Chondrocyte (in vitro differentiated cells): ENCODE measurements around the gene LPCAT2. TPM values are rescaled to one million over a fixed set of nuclear protein-coding genes. Genes with fewer than 3 reads are reported as not detected.

ENCODE experiments used
- DNase-seq: peaks from one replicate; pipeline ENCODE4 v3.0.0; 2021; ENCODE audit warnings: mixed read lengths, low spot score
- H3K27ac Mint-ChIP-seq: one replicate; pipeline ENCODE4 v1.8.0; 2021; ENCODE audit warnings: mild to moderate bottlenecking, moderate library complexity, mixed read lengths; ENCODE audit not compliant: unreplicated experiment
- H3K27me3 Mint-ChIP-seq: 2 replicates; pipeline ENCODE4 v1.8.0; 2021; ENCODE audit warnings: low read depth, mixed read lengths
- H3K36me3 Mint-ChIP-seq: 2 replicates; pipeline ENCODE4 v1.8.0; 2021; ENCODE audit warnings: low read depth, mixed read lengths
- H3K4me1 Mint-ChIP-seq: 2 replicates; pipeline ENCODE4 v1.8.0; 2021; ENCODE audit warnings: low read depth, mild to moderate bottlenecking, mixed read lengths
- H3K4me3 Mint-ChIP-seq: one replicate; pipeline ENCODE4 v1.8.0; 2021; ENCODE audit warnings: mild to moderate bottlenecking, moderate library complexity, mixed read lengths; ENCODE audit not compliant: unreplicated experiment
- H3K9me3 Mint-ChIP-seq: 2 replicates; pipeline ENCODE4 v1.8.0; 2021; ENCODE audit warnings: low read depth, mixed read lengths
- total RNA-seq: library from RNA; stranded (reverse); gene quantifications from 3 replicates; pipeline ENCODE4 v1.2.1, GENCODE V29; 2021
- TF ChIP-seq, protein P1 (sequence below): fragments of 200-600 bp; sonication (generic); IDR thresholded peaks from 2 replicates; pipeline ENCODE4 v1.5.0; 2021; ENCODE audit warnings: antibody characterized with exemption, mild to moderate bottlenecking, moderate library complexity

Gene LPCAT2
- total RNA-seq, 1 donor from 2014 or later: 17.4 TPM

DNA sequence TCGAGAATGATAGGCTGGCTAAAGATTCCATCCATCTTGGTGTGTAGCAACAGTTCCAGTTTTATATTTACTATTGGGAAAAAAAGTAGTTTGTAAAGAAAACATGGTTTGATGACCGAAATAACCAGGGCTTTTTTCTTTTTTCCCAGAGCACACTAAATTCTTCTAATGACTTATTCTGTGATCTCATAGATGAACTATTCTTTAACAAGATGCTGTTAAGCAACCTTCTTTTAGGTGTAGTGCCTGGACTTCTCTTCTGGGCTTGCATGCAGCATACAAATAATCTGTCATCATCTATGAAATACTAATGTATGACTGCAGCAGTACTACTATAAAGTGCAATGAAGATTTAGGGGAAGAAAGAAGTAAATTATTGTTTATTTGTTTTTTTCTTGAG lies 46.6 kb downstream of the LPCAT2 start:
- Mint-ChIP-seq H3K4me1 (peaks cover 45% of the 10 kb centered on the region), H3K9me3 (peaks cover 12% of the 10 kb centered on the region), H3K27me3 (no peaks in the 10 kb centered on the region), H3K27ac (no peak overlapping the region), H3K4me3 (no peak overlapping the region), H3K36me3 (peaks cover 16% of the 10 kb centered on the region)
- TF ChIP-seq, protein P1, sequence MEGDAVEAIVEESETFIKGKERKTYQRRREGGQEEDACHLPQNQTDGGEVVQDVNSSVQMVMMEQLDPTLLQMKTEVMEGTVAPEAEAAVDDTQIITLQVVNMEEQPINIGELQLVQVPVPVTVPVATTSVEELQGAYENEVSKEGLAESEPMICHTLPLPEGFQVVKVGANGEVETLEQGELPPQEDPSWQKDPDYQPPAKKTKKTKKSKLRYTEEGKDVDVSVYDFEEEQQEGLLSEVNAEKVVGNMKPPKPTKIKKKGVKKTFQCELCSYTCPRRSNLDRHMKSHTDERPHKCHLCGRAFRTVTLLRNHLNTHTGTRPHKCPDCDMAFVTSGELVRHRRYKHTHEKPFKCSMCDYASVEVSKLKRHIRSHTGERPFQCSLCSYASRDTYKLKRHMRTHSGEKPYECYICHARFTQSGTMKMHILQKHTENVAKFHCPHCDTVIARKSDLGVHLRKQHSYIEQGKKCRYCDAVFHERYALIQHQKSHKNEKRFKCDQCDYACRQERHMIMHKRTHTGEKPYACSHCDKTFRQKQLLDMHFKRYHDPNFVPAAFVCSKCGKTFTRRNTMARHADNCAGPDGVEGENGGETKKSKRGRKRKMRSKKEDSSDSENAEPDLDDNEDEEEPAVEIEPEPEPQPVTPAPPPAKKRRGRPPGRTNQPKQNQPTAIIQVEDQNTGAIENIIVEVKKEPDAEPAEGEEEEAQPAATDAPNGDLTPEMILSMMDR: no peak
- no peak for DNase-seq

- no peak overlapping the region for H3K4me3 Mint-ChIP-seq
- H3K27me3 Mint-ChIP-seq: no peaks in the 10 kb centered on the region
- H3K27ac Mint-ChIP-seq: no peak overlapping the region
- H3K9me3 Mint-ChIP-seq: peaks cover 12% of the 10 kb centered on the region
- TF ChIP-seq, protein P1: no peak
- DNase-seq: no peak
- peaks cover 16% of the 10 kb centered on the region for H3K36me3 Mint-ChIP-seq
- peaks cover 42% of the 10 kb centered on the region for H3K4me1 Mint-ChIP-seq
Measured at GRCh38 chr16:55557186-55557585, 48.3 kb downstream of the LPCAT2 start.

DNA sequence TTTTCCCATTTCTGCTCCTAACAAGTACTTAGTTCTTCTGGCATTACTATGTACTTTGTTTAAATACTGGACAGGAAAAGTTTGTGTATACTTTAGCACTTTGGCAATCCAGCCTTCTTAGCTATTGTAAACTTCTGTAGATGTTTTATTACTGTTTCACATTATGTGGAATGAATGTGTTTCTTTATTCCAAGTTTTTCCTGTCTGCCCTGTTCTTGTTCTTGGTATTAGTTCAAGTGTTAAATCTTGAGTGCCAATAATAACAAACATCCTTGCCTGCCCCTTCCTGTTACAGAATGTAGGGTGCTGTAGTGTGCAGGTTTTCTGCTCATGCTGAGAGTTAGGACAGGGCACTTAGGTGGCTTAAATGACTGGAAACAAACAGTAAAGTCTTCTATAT lies 50.4 kb downstream of the LPCAT2 start:
- H3K9me3 Mint-ChIP-seq: peaks cover 4% of the 10 kb centered on the region
- no peak overlapping the region for H3K4me3 Mint-ChIP-seq
- H3K27me3 Mint-ChIP-seq: no peaks in the 10 kb centered on the region
- peaks cover 35% of the 10 kb centered on the region for H3K4me1 Mint-ChIP-seq
- DNase-seq: no peak
- peaks cover 14% of the 10 kb centered on the region for H3K36me3 Mint-ChIP-seq
- TF ChIP-seq, protein P1: no peak
- H3K27ac Mint-ChIP-seq: peak overlapping the region; percentile 43

GRCh38 chr16:55559933-55560516 lies 51.2 kb downstream of the LPCAT2 start:
- Mint-ChIP-seq H3K4me1 (peaks cover 35% of the 10 kb centered on the region), H3K36me3 (peaks cover 10% of the 10 kb centered on the region), H3K9me3 (no peaks in the 10 kb centered on the region), H3K4me3 (no peak overlapping the region), H3K27me3 (no peaks in the 10 kb centered on the region), H3K27ac (no peak overlapping the region)
- TF ChIP-seq, protein P1: no peak
- no peak for DNase-seq

GRCh38 chr16:55561319-55561848 lies 52.5 kb downstream of the LPCAT2 start:
- H3K27me3 Mint-ChIP-seq: no peaks in the 10 kb centered on the region
- H3K4me3 Mint-ChIP-seq: no peak overlapping the region
- H3K36me3 Mint-ChIP-seq: peaks cover 5% of the 10 kb centered on the region
- no peak overlapping the region for H3K27ac Mint-ChIP-seq
- no peaks in the 10 kb centered on the region for H3K9me3 Mint-ChIP-seq
- H3K4me1 Mint-ChIP-seq: peaks cover 30% of the 10 kb centered on the region
- TF ChIP-seq, protein P1: no peak
- no peak for DNase-seq
